Keratinocyte (primary cell): ENCODE measurements around the gene GYG2. TPM values are rescaled to one million over a fixed set of nuclear protein-coding genes. Genes with fewer than 3 reads are reported as not detected.
"Not testable (repeated sequence)": the region's sequence is repeated elsewhere in the genome, so short reads cannot be mapped to it uniquely, and the experiment has no call there.

Experiments used
- DNase-seq: peaks from one replicate; pipeline ENCODE4 v3.0.0-alpha.2; 2011; ENCODE audit warnings: low read depth, missing footprints, low spot score
- FAIRE-seq: peaks from 2 replicates; lab custom pipeline; 2011; peaks lifted over from hg19 to GRCh38; lab: Jason Lieb, UNC
- H2AFZ ChIP-seq: 2 replicates; pipeline ENCODE4 v1.6.0; 2012; ENCODE audit warnings: low read length, control low read depth, inconsistent platforms; ENCODE audit not compliant: control insufficient read depth
- H3K27ac ChIP-seq: 2 replicates; pipeline ENCODE4 v1.5.1; 2011; ENCODE audit warnings: low read length; ENCODE audit not compliant: control insufficient read depth, insufficient read depth
- H3K27me3 ChIP-seq: 3 replicates; pipeline ENCODE4 v1.6.0; 2011; ENCODE audit warnings: low read length; ENCODE audit not compliant: control insufficient read depth, insufficient read depth; ENCODE audit errors: extremely low read depth
- H3K36me3 ChIP-seq, 2 experiments: 2 replicates in 1 of 2; 3 replicates in 1 of 2; pipeline ENCODE4 v1.5.1; 2011; ENCODE audit warnings: low read length in 2 of 2, mild to moderate bottlenecking in 1 of 2; ENCODE audit not compliant: control insufficient read depth in 2 of 2, insufficient read depth in 2 of 2; ENCODE audit errors: extremely low read depth in 1 of 2
- H3K4me1 ChIP-seq: 3 replicates; pipeline ENCODE4 v1.5.1; 2011; ENCODE audit warnings: low read length; ENCODE audit not compliant: control insufficient read depth, insufficient read depth; ENCODE audit errors: extremely low read depth
- H3K4me2 ChIP-seq: 3 replicates; pipeline ENCODE4 v1.6.0; 2011; ENCODE audit warnings: low read depth, low read length; ENCODE audit not compliant: control insufficient read depth, insufficient read depth; ENCODE audit errors: extremely low read depth
- H3K4me3 ChIP-seq, 3 experiments: fragments of 200-600 bp in 1 of 3; sonication (generic) in 1 of 3; 2 replicates in 2 of 3; 3 replicates in 1 of 3; pipeline ENCODE4 v1.5.1; 2011 to 2016; ENCODE audit warnings: low read length in 3 of 3, mild to moderate bottlenecking in 3 of 3, control low read depth in 2 of 3, inconsistent platforms in 1 of 3, low read depth in 1 of 3, mixed read lengths in 1 of 3, mixed run types in 1 of 3, moderate library complexity in 1 of 3; ENCODE audit not compliant: control insufficient read depth in 2 of 3, insufficient read depth in 2 of 3; ENCODE audit errors: extremely low read depth in 1 of 3
- H3K79me2 ChIP-seq: 2 replicates; pipeline ENCODE4 v1.6.0; 2012; ENCODE audit warnings: low read length; ENCODE audit not compliant: control insufficient read depth, insufficient read depth
- H3K9ac ChIP-seq: 3 replicates; pipeline ENCODE4 v1.6.0; 2011; ENCODE audit warnings: low read length; ENCODE audit not compliant: control insufficient read depth, insufficient read depth; ENCODE audit errors: extremely low read depth
- H3K9me1 ChIP-seq: 3 replicates; pipeline ENCODE4 v1.6.0; 2011; ENCODE audit warnings: low read length; ENCODE audit not compliant: control insufficient read depth, insufficient read depth; ENCODE audit errors: extremely low read depth
- H3K9me3 ChIP-seq: 2 replicates; pipeline ENCODE4 v1.5.1; 2012; ENCODE audit warnings: low read depth, low read length; ENCODE audit not compliant: control insufficient read depth
- H4K20me1 ChIP-seq: 3 replicates; pipeline ENCODE4 v1.6.0; 2011; ENCODE audit warnings: low read length; ENCODE audit not compliant: control insufficient read depth, insufficient read depth; ENCODE audit errors: extremely low read depth
- EZH2 ChIP-seq: IDR thresholded peaks from one replicate; pipeline ENCODE4 v1.6.1; 2012; ENCODE audit warnings: inconsistent platforms, mild to moderate bottlenecking, low read length, moderate library complexity
- dilution Hi-C: fragments of 300-500 bp; cut with MboI; formaldehyde crosslinking; loops from one replicate; pipeline ENCODE4 v1.7.0; 2020; ENCODE audit warnings: low sequenced_read_pairs; ENCODE audit not compliant: extremely low pct_ligation_motif_present
- polyA plus RNA-seq, 5 experiments: library from polyadenylated mRNA; depleted of rRNA in 3 of 5; stranded (reverse) in 3 of 5; stranded (forward) in 1 of 5; unstranded in 1 of 5; fragments of >200 nt; gene quantifications; 1 replicate in 1 of 5; 2 replicates in 3 of 5; 3 replicates in 1 of 5; pipeline versions ENCODE4 v1.2.1 to v1.2.3, GENCODE V29; 2011 to 2012; ENCODE audit warnings: missing spikeins in 2 of 5, low read depth in 1 of 5, low replicate concordance in 1 of 5
- TF ChIP-seq, protein P1 (sequence below), 3 experiments: IDR thresholded peaks in 1 of 3; conservative IDR thresholded peaks in 1 of 3; optimal IDR thresholded peaks in 1 of 3; 2 replicates in 2 of 3; 3 replicates in 1 of 3; pipeline versions ENCODE3 to v1.5.1; 2011; ENCODE audit warnings: low read length in 3 of 3, mild to moderate bottlenecking in 3 of 3, moderate library complexity in 2 of 3, control low read depth in 1 of 3, inconsistent platforms in 1 of 3; ENCODE audit not compliant: insufficient read depth in 2 of 3; ENCODE audit errors: extremely low read depth in 1 of 3

GYG2 gene
- polyA plus RNA-seq, 1 donor (not counting 4 experiments of a cell fraction or from before 2014, with no cell fraction given), result not detected

DNA sequence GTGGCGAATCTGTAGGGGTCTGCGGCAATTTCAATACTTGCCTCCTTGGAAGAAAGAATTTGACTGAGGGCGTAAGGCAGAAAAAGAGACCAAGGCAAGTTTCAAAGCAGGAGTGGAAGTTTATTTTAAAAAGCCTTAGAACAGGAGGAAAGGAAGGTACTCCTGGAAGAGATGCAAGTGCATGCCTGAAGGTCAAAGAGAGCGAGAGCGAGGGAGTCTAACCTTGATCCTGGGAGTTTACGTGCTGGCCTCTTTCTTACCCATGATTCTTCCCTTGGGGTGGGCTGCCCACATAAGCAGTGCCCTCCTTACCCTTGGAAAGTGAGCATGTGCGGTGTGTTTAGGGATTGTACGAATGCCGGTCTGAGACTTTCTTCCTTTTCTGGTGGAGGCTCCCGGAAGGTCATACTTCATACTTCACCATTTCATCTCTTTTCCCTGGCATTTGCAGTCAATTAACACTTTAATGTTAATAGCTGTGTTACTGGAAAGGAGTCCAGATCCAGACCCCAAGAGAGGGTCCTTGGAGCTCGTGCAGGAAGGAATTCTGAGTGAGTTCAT is 60.4 kb downstream of the GYG2 start:
- no peaks in the 10 kb centered on the region for H4K20me1 ChIP-seq
- no peak overlapping the region for H3K9ac ChIP-seq
- TF ChIP-seq, protein P1, sequence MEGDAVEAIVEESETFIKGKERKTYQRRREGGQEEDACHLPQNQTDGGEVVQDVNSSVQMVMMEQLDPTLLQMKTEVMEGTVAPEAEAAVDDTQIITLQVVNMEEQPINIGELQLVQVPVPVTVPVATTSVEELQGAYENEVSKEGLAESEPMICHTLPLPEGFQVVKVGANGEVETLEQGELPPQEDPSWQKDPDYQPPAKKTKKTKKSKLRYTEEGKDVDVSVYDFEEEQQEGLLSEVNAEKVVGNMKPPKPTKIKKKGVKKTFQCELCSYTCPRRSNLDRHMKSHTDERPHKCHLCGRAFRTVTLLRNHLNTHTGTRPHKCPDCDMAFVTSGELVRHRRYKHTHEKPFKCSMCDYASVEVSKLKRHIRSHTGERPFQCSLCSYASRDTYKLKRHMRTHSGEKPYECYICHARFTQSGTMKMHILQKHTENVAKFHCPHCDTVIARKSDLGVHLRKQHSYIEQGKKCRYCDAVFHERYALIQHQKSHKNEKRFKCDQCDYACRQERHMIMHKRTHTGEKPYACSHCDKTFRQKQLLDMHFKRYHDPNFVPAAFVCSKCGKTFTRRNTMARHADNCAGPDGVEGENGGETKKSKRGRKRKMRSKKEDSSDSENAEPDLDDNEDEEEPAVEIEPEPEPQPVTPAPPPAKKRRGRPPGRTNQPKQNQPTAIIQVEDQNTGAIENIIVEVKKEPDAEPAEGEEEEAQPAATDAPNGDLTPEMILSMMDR (optimal IDR thresholded peaks at IDR 0.05 in 1 of 3, IDR thresholded peaks at IDR 0.05 in 1 of 3, conservative IDR thresholded peaks at IDR 0.05 in 1 of 3; ENCODE audit: extremely low read depth in 1 of 3, insufficient read depth in 2 of 3, low read length in 3 of 3), result no peak
- TF ChIP-seq EZH2, result no peak
- H3K9me1 ChIP-seq, result no peaks in the 10 kb centered on the region
- H2AFZ ChIP-seq, result no peak overlapping the region
- no peak for DNase-seq
- FAIRE-seq, result no peak
- H3K36me3 ChIP-seq, result no peaks in the 10 kb centered on the region
- no peak overlapping the region for H3K4me3 ChIP-seq
- no peaks in the 10 kb centered on the region for H3K4me1 ChIP-seq
- no peaks in the 10 kb centered on the region for H3K79me2 ChIP-seq
- H3K27ac ChIP-seq, result no peak overlapping the region
- no peaks in the 10 kb centered on the region for H3K27me3 ChIP-seq
- H3K9me3 ChIP-seq, result no peaks in the 10 kb centered on the region
- dilution Hi-C loops, result no loop called here
- peak overlapping the region; percentile 29 for H3K4me2 ChIP-seq

DNA sequence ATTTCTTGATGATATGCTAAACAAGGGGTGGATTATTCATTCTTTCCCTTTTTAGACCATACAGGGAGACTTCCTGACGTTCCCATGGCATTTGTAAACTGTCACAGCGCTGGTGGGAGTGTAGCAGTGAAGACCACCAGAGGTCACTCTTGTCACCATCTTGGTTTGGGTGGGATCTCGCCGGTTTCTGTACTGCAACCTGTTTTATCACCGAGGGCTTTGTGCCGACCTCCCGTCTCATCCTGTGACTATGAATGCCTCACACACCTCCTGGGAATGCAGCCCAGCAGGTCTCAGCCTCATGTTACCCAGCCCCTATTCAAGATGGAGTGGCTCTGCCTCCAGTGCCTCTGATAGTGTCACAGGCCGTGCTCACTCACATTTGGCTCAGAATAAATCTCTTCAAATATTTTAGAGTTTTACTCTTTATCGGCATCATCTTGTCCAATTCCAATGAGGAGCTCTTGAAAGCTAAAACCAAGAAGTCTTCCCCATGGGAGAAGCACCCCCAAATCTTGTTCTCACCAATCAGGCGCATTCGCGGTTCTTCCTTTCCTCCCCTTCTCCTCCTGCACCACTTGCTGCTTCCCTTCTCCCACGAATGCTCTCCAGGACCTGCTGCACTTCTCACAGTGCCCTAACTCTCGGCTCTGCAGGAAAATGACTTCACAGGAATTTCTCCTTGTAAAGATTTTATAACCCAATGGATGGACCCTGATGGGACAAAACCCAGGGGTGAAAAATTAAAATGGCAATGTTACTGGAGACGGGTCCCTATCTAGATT is 61.2 kb downstream of the GYG2 start:
- H3K27me3 ChIP-seq, DNase-seq, H3K4me3 ChIP-seq, H4K20me1 ChIP-seq, FAIRE-seq, H3K9ac ChIP-seq, H3K36me3 ChIP-seq, H3K27ac ChIP-seq, H3K79me2 ChIP-seq, H3K4me1 ChIP-seq, H3K4me2 ChIP-seq, H3K9me1 ChIP-seq, H3K9me3 ChIP-seq, H2AFZ ChIP-seq, dilution Hi-C loops: not testable (repeated sequence)

- H3K79me2 ChIP-seq, H3K4me3 ChIP-seq, DNase-seq, H3K4me2 ChIP-seq, H3K27ac ChIP-seq, FAIRE-seq, H4K20me1 ChIP-seq, H3K4me1 ChIP-seq, H3K9me3 ChIP-seq, H3K36me3 ChIP-seq, dilution Hi-C loops, H3K9ac ChIP-seq, H3K27me3 ChIP-seq, H3K9me1 ChIP-seq, H2AFZ ChIP-seq: not testable (repeated sequence)
Observed at GRCh38 chrX:2890536-2891460, 62.1 kb downstream of the GYG2 start.
